Osteoblast (primary cell): ENCODE measurements around the gene IRF3. TPM values are rescaled to one million over a fixed set of nuclear protein-coding genes. Genes with fewer than 3 reads are reported as not detected.

Source experiments
- DNase-seq: peaks from one replicate; pipeline ENCODE4 v3.0.0; 2011; ENCODE audit warnings: low spot score, mixed read lengths; ENCODE audit not compliant: insufficient read length; ENCODE audit errors: missing footprints
- H2AFZ ChIP-seq: 2 replicates; pipeline ENCODE4 v1.6.0; 2011; ENCODE audit warnings: mild to moderate bottlenecking, low read length
- H3K27ac ChIP-seq: 2 replicates; pipeline ENCODE4 v1.5.1; 2011; ENCODE audit warnings: mild to moderate bottlenecking, low read depth, low read length, moderate library complexity
- H3K27me3 ChIP-seq: 2 replicates; pipeline ENCODE4 v1.6.0; 2012; ENCODE audit warnings: mild to moderate bottlenecking, control low read depth, inconsistent platforms, low read length, moderate library complexity; ENCODE audit not compliant: insufficient read depth
- H3K36me3 ChIP-seq: 2 replicates; pipeline ENCODE4 v1.5.1; 2011; ENCODE audit warnings: mild to moderate bottlenecking, low read length, control low read depth, moderate library complexity; ENCODE audit not compliant: insufficient read depth
- H3K4me1 ChIP-seq: 2 replicates; pipeline ENCODE4 v1.5.1; 2011; ENCODE audit warnings: mild to moderate bottlenecking, low read length, control low read depth, moderate library complexity; ENCODE audit not compliant: insufficient read depth
- H3K4me2 ChIP-seq: 2 replicates; pipeline ENCODE4 v1.6.0; 2011; ENCODE audit warnings: mild to moderate bottlenecking, low read length; ENCODE audit not compliant: insufficient read depth
- H3K4me3 ChIP-seq: fragments of 200-600 bp; sonication (generic); 3 replicates; pipeline ENCODE4 v1.5.1; 2012; ENCODE audit warnings: mild to moderate bottlenecking, low read length, inconsistent platforms; ENCODE audit not compliant: insufficient read depth
- H3K79me2 ChIP-seq: 2 replicates; pipeline ENCODE4 v1.6.0; 2012; ENCODE audit warnings: mild to moderate bottlenecking, low read length, control low read depth, inconsistent platforms; ENCODE audit not compliant: insufficient read depth
- H3K9me3 ChIP-seq: 2 replicates; pipeline ENCODE4 v1.5.1; 2011; ENCODE audit warnings: low read depth, low read length, control low read depth
- H4K20me1 ChIP-seq: 2 replicates; pipeline ENCODE4 v1.6.0; 2012; ENCODE audit warnings: mild to moderate bottlenecking, low read length, control low read depth; ENCODE audit not compliant: insufficient read depth
- CTCF ChIP-seq: IDR thresholded peaks from 2 replicates; pipeline ENCODE4 v1.5.1; 2011; ENCODE audit warnings: mild to moderate bottlenecking, low read depth, low read length, moderate library complexity; ENCODE audit errors: extremely low read depth
- total RNA-seq: library from RNA; depleted of rRNA; stranded (reverse); fragments of >200 nt; gene quantifications from 2 replicates; pipeline ENCODE4 v1.2.3, GENCODE V29; 2012

IRF3 gene
- total RNA-seq, 1 donor, result 48.5 TPM

- Histone ChIP-seq H2AFZ (no peak overlapping the region), H3K4me2 (no peak overlapping the region), H3K4me1 (no peaks in the 10 kb centered on the region), H4K20me1 (peaks cover 30% of the 10 kb centered on the region), H3K9me3 (no peaks in the 10 kb centered on the region), H3K27me3 (no peaks in the 10 kb centered on the region), H3K36me3 (peaks cover 61% of the 10 kb centered on the region), H3K27ac (no peak overlapping the region), H3K79me2 (peaks cover 51% of the 10 kb centered on the region), H3K4me3 (no peak overlapping the region)
- no peak for TF ChIP-seq CTCF
- DNase-seq, result no peak
Observed at GRCh38 chr19:49651029-49651819, 14.4 kb downstream of the IRF3 start.

DNA sequence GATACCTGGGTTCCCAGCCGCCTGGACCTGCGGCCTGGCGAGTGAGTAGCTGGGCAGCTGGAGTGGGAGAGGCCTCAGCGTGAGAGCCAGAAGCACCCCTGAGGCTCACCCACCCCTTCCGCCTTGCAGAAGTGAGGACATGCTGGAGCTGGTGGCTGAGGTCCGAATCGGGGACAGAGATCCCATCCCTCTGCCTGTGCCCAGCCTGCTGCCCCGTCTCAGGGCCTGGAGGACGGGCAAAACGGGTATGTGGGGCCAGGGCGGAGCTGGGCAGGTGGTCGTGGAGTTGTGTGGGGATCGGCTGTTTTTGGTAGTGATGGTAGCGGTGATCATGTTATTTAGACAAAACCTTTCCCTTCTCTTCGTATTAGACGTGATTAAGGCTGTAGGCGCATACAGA, 19.1 kb downstream of the IRF3 start:
- Histone ChIP-seq H3K36me3 (peaks cover 49% of the 10 kb centered on the region), H3K4me2 (no peak overlapping the region), H3K27ac (no peak overlapping the region), H4K20me1 (peaks cover 54% of the 10 kb centered on the region), H3K27me3 (no peaks in the 10 kb centered on the region), H3K9me3 (no peaks in the 10 kb centered on the region), H3K79me2 (peaks cover 74% of the 10 kb centered on the region), H3K4me3 (no peak overlapping the region), H2AFZ (no peak overlapping the region), H3K4me1 (peaks cover 14% of the 10 kb centered on the region)
- TF ChIP-seq CTCF, result no peak
- DNase-seq, result no peak

DNA sequence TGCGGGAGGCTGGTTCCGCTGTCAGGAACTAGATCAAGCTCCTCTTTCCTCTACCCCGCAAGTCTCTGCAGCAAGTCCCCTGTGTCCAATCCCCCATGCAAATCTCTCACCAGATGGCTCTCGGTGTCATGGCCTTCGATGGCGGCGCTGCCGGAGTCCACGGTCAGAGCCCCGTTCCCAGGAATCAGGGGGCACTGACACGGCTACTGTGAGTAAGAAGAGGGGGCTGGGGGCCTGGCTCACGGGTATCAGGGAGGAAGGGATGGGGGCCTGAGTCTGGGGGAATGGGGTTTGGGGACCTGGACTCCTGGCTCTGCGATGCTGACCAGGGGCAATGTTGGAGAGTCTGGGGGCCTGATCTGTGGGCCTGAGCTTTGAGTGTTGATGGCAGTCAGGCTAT, 19.7 kb downstream of the IRF3 start:
- H3K4me2 ChIP-seq, result no peak overlapping the region
- H3K4me1 ChIP-seq, result peaks cover 20% of the 10 kb centered on the region
- no peak for DNase-seq
- H3K4me3 ChIP-seq, result no peak overlapping the region
- H3K79me2 ChIP-seq, result peaks cover 74% of the 10 kb centered on the region
- no peak for TF ChIP-seq CTCF
- H3K36me3 ChIP-seq, result peaks cover 49% of the 10 kb centered on the region
- no peak overlapping the region for H3K27ac ChIP-seq
- peaks cover 54% of the 10 kb centered on the region for H4K20me1 ChIP-seq
- H3K27me3 ChIP-seq, result no peaks in the 10 kb centered on the region
- H3K9me3 ChIP-seq, result no peaks in the 10 kb centered on the region
- H2AFZ ChIP-seq, result no peak overlapping the region

DNA sequence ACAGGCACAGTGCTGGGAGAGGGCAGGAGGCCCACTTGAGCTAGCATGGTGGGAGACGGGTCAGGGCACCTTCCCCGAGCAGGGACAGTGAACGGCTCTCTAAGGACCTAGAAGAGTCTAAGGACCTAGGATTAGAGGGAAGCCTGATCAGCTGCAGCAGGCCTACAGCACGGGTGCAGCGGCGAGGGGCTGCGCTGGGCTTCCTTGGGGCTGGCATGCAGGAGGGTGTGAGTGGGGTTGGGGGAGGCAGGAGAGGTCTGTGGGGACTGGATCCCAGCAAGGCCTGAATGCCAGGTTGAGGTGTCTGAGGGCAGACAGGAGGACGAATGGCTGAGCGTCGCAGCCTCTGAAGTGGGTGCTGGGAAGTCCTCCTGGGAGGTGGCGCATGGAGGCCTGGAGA, 20.1 kb downstream of the IRF3 start:
- TF ChIP-seq CTCF, result no peak
- Histone ChIP-seq H3K36me3 (peaks cover 48% of the 10 kb centered on the region), H3K4me3 (no peak overlapping the region), H2AFZ (no peak overlapping the region), H3K79me2 (peaks cover 74% of the 10 kb centered on the region), H3K27ac (no peak overlapping the region), H3K4me2 (no peak overlapping the region), H3K9me3 (no peaks in the 10 kb centered on the region), H3K4me1 (peaks cover 24% of the 10 kb centered on the region), H3K27me3 (no peaks in the 10 kb centered on the region), H4K20me1 (peaks cover 53% of the 10 kb centered on the region)
- DNase-seq, result no peak
